HepG2 (cell line): ENCODE data around the gene LHPP. TPM values are rescaled to one million over a fixed set of nuclear protein-coding genes. Genes with fewer than 3 reads are reported as not detected.

ENCODE experiments used
- ATAC-seq: fragments of 200-7000 bp; cut with Tn5 transposase; 3 replicates; pipeline ENCODE4 v1.9.1; 2020; ENCODE audit warnings: mild to moderate bottlenecking, moderate library complexity
- BruUV-seq: library from RNA; stranded (reverse); fragments of 400-500 nt; replicated peaks from 2 replicates; lab custom pipeline; 2021; lab: Mats Ljungman, UMichigan
- CTCF ChIA-PET: fragments of 300-600 bp; formaldehyde crosslinking; extraction: SDS; loops from one replicate; lab custom pipeline; 2021; ENCODE audit warnings: low total read pairs, inconsistent platforms, low intra/inter-chr PET ratio; lab: Yijun Ruan, JAX
- POLR2A ChIA-PET: fragments of 350-600 bp; sonication (Branson Sonifier 250); formaldehyde crosslinking; loops from one replicate; lab custom pipeline; 2020; ENCODE audit warnings: antibody characterized with exemption, inconsistent platforms; lab: Yijun Ruan, JAX
- DNase-seq: peaks from one replicate; pipeline ENCODE4 v3.0.0-alpha.2; 2015; ENCODE audit warnings: low spot score
- FAIRE-seq: peaks from 3 replicates; lab custom pipeline; 2011; peaks lifted over from hg19 to GRCh38; lab: Jason Lieb, UNC
- H2AFZ ChIP-seq: one replicate; pipeline ENCODE4 v1.6.1; 2011; ENCODE audit warnings: low read length, inconsistent platforms
- H3K27ac ChIP-seq: fragments of 300-600 bp; 3 replicates; pipeline ENCODE4 v1.8.0; 2011; ENCODE audit warnings: mixed run types, mild to moderate bottlenecking, mixed read lengths, low read length, inconsistent platforms; ENCODE audit not compliant: insufficient read depth; ENCODE audit errors: extremely low read length
- H3K27me3 ChIP-seq, 2 experiments: fragments of 200-600 bp in 1 of 2; 2 replicates in 1 of 2; 3 replicates in 1 of 2; pipeline versions ENCODE4 v1.6.0 to v1.8.0; 2011; ENCODE audit warnings: low read length in 2 of 2, mild to moderate bottlenecking in 2 of 2, moderate library complexity in 2 of 2, inconsistent platforms in 1 of 2; ENCODE audit not compliant: insufficient read depth in 2 of 2, control insufficient read depth in 1 of 2
- H3K36me3 ChIP-seq, 2 experiments: fragments of 200-600 bp in 1 of 2; replicated peaks in 1 of 2; 2 replicates in 1 of 2; 3 replicates in 1 of 2; pipeline versions ENCODE4 v1.5.1 to v1.8.0; 2011; ENCODE audit warnings: low read length in 2 of 2, inconsistent platforms in 1 of 2; ENCODE audit not compliant: insufficient read depth in 2 of 2, control insufficient read depth in 1 of 2
- H3K4me1 ChIP-seq: 2 replicates; pipeline ENCODE4 v1.5.1; 2012; ENCODE audit warnings: low read length, inconsistent platforms; ENCODE audit not compliant: insufficient read depth
- H3K4me2 ChIP-seq: 2 replicates; pipeline ENCODE4 v1.6.0; 2011; ENCODE audit warnings: low read depth, low read length, inconsistent platforms
- H3K4me3 ChIP-seq, 3 experiments: fragments of 200-600 bp in 1 of 3; sonication (generic), shearing (Covaris generic) in 1 of 3; replicated peaks in 1 of 3; 2 replicates each; pipeline ENCODE4 v1.5.1; 2011 to 2016; ENCODE audit warnings: low read length in 3 of 3, inconsistent platforms in 2 of 3, low read depth in 2 of 3, mild to moderate bottlenecking in 2 of 3, control low read depth in 1 of 3, mixed read lengths in 1 of 3; ENCODE audit not compliant: insufficient read depth in 1 of 3
- H3K79me2 ChIP-seq: one replicate; pipeline ENCODE4 v1.6.1; 2011; ENCODE audit warnings: low read length, inconsistent platforms; ENCODE audit not compliant: insufficient read depth
- H3K9ac ChIP-seq: 2 replicates; pipeline ENCODE4 v1.6.0; 2011; ENCODE audit warnings: mild to moderate bottlenecking, low read depth, low read length, inconsistent platforms; ENCODE audit not compliant: insufficient read depth
- H3K9me3 ChIP-seq: 2 replicates; pipeline ENCODE4 v1.5.1; 2012; ENCODE audit warnings: mild to moderate bottlenecking, low read length
- H4K20me1 ChIP-seq: 2 replicates; pipeline ENCODE4 v1.6.0; 2011; ENCODE audit warnings: inconsistent platforms, mild to moderate bottlenecking, low read length, moderate library complexity; ENCODE audit not compliant: insufficient read depth
- CEBPZ ChIP-seq: IDR thresholded peaks from 2 replicates; pipeline ENCODE4 v1.6.1; 2012; ENCODE audit warnings: low read length, improper control_type of control experiment
- GZF1 ChIP-seq: sonication (generic); formaldehyde crosslinking; IDR thresholded peaks from 2 replicates; pipeline ENCODE4 v1.5.1; 2020; ENCODE audit warnings: mild to moderate bottlenecking, missing genetic modification reagents
- KLF16 ChIP-seq, 2 experiments: sonication (generic) in 1 of 2; formaldehyde crosslinking in 1 of 2; IDR thresholded peaks; 2 replicates each; pipeline versions ENCODE4 v1.6.1 to v1.8.0; 2016 to 2023; ENCODE audit warnings: missing genetic modification reagents in 2 of 2, missing compliant biosample characterization in 1 of 2
- PRPF4 ChIP-seq: fragments of 200-400 bp; formaldehyde crosslinking; IDR thresholded peaks from 2 replicates; pipeline ENCODE4 v1.6.1; 2016; ENCODE audit warnings: low read length, low read depth; ENCODE audit not compliant: poor library complexity, severe bottlenecking
- ZNF629 ChIP-seq: sonication (generic); formaldehyde crosslinking; conservative IDR thresholded peaks from 2 replicates; pipeline ENCODE4 v1.5.0; 2020; ENCODE audit warnings: missing genetic modification reagents
- WGBS: methylation state at CpG from one replicate; pipeline ENCODE4 v1.1.6; 2017; ENCODE audit warnings: low lambda C conversion rate; 5-methylcytosine and 5-hydroxymethylcytosine counted together
- in situ Hi-C: cut with HindIII; loops from 2 replicates; pipeline ENCODE4 v1.10.0; 2017; ENCODE audit warnings: low pct_unique_long_range_greater_than_20kb; ENCODE audit not compliant: extremely low pct_ligation_motif_present
- intact Hi-C: fragments of 100-400 bp; cut with micrococcal nuclease; formaldehyde crosslinking; loops from one replicate; pipeline ENCODE4 v1.10.0; 2022; ENCODE audit not compliant: unreplicated experiment
- polyA plus RNA-seq, 8 experiments: library from polyadenylated mRNA; depleted of rRNA in 3 of 8; stranded (reverse) in 7 of 8; unstranded in 1 of 8; fragments of >200 nt; fragmentation: Illumina TruSeq in 4 of 8; extraction: Trizol in 4 of 8; gene quantifications; 2 replicates each; pipeline versions ENCODE4 v1.2.1 to v1.2.3, GENCODE V29; 2011 to 2016; ENCODE audit warnings: low read depth in 4 of 8, missing spikeins in 1 of 8, mixed read lengths in 1 of 8; ENCODE audit not compliant: insufficient read depth in 1 of 8
- total RNA-seq, 5 experiments: library from RNA; depleted of rRNA; stranded (reverse); fragments of >200 nt; fragmentation: Illumina TruSeq; extraction: Trizol; gene quantifications; 2 replicates each; pipeline ENCODE4 v1.2.3, GENCODE V29; 2016; ENCODE audit warnings: low read depth in 1 of 5

Gene LHPP
- total and polyA plus RNA-seq, 2 of the 13 experiments (the other 11 are each of a cell fraction or from before 2014, with no cell fraction given) = 5.2 to 13.1 TPM

- no peaks in the 10 kb centered on the region for H3K27me3 ChIP-seq
- ATAC-seq (no peak), DNase-seq (no peak), FAIRE-seq (no peak)
- H3K79me2 ChIP-seq = no peaks in the 10 kb centered on the region
- in situ Hi-C loops (no loop called here), intact Hi-C loops (no loop called here)
- no peak overlapping the region for H2AFZ ChIP-seq
- no peaks in the 10 kb centered on the region for H3K9me3 ChIP-seq
- ChIA-PET CTCF (interaction anchor here (3.4 kb wide), 1 partner anchor 33 kb away, joined by 19 read pairs; no protein-coding TSS in a partner anchor), POLR2A (no interaction called here)
- H3K4me2 ChIP-seq = no peak overlapping the region
- BruUV-seq = no TSS peak
- peaks cover 26% of the 10 kb centered on the region for H3K4me1 ChIP-seq
- H3K36me3 ChIP-seq = no peaks in the 10 kb centered on the region
- TF ChIP-seq PRPF4 (no peak), ZNF629 (peak; percentile 57), KLF16 (CRISPR knock-in tag; IDR thresholded peaks at IDR 0.05) (no peak), CEBPZ (no peak)
- no peak overlapping the region for H3K4me3 ChIP-seq
- H3K9ac ChIP-seq = no peak overlapping the region
- H3K27ac ChIP-seq = no peak overlapping the region
- no peaks in the 10 kb centered on the region for H4K20me1 ChIP-seq
- 58% methylated on average over 3 of the region's 3 CpGs for WGBS
These were observed 71.2 kb downstream of the LHPP start for GRCh38 chr10:124532788-124533187.

DNA sequence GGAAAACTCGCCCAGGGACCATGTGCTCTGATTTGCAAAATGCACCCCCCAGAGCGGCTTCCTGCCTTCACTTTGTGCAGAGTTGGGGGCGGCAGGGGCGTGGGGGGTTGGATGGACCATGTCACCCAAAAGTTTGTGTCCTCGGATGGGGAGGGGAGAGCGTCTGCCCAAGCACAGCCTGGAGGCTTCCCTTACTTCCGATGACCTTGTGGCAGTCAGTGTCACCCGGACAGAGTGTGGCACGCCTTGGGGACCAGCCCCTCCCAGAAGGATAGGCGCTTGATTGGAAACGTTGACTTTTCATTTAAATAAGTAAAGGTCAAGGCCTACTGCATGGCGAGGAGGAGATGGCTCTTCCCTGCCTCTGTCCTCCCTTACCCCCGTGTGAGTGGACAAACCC, 71.6 kb downstream of the LHPP start:
- no TSS peak for BruUV-seq
- Histone ChIP-seq H3K4me2 (no peak overlapping the region), H3K79me2 (no peaks in the 10 kb centered on the region), H3K4me3 (no peak overlapping the region), H3K27ac (no peak overlapping the region), H2AFZ (no peak overlapping the region), H4K20me1 (no peaks in the 10 kb centered on the region), H3K27me3 (no peaks in the 10 kb centered on the region), H3K9ac (no peak overlapping the region), H3K9me3 (no peaks in the 10 kb centered on the region), H3K36me3 (no peaks in the 10 kb centered on the region), H3K4me1 (peaks cover 26% of the 10 kb centered on the region)
- TF ChIP-seq GZF1 = no peak
- POLR2A ChIA-PET = no interaction called here
- CTCF ChIA-PET = no interaction called here
- ATAC-seq = no peak
- DNase-seq = no peak
- intact Hi-C loops (no loop called here), in situ Hi-C loops (no loop called here)
- WGBS = 56% methylated on average over 11 of the region's 13 CpGs
- FAIRE-seq = no peak
